Right forelimb (tissue), 1 donor: Measurements from ENCODE around the gene STAG1.

Source experiments
- DNase-seq: peaks from one replicate; pipeline ENCODE4 v3.0.0-alpha.2; 2018

STAG1 gene

GRCh38 chr3:136296960-136297359 lies 455.2 kb downstream of the STAG1 start:
- DNase-seq = no peak

- DNase-seq = no peak
Observed at GRCh38 chr3:136294176-136294575, 458.0 kb downstream of the STAG1 start.

- DNase-seq = no peak
Observed at GRCh38 chr3:136293279-136293678, 458.9 kb downstream of the STAG1 start.

- DNase-seq = no peak
Observed at GRCh38 chr3:136292500-136292899, 459.7 kb downstream of the STAG1 start.

GRCh38 chr3:136291302-136291701 lies 460.9 kb downstream of the STAG1 start:
- DNase-seq = no peak
